Hepatocyte (in vitro differentiated cells): ENCODE measurements around the gene CD7.

ENCODE experiments used
- CTCF ChIP-seq: fragments of 200-600 bp; sonication (generic); IDR thresholded peaks from 2 replicates; pipeline ENCODE4 v1.5.1; 2016; ENCODE audit warnings: antibody characterized with exemption, mild to moderate bottlenecking; ENCODE audit not compliant: poor library complexity
- EZH2phosphoT487 ChIP-seq: fragments of 200-600 bp; sonication (generic); IDR thresholded peaks from one replicate; pipeline ENCODE4 v1.6.1; 2018; ENCODE audit warnings: antibody characterized with exemption, mild to moderate bottlenecking, low read depth, moderate library complexity; ENCODE audit not compliant: unreplicated experiment, severe bottlenecking

- TF ChIP-seq EZH2phosphoT487, result no peak
- no peak for TF ChIP-seq CTCF
Measured at GRCh38 chr17:82318169-82318498, 726 bp upstream of the CD7 start.
